Muscle layer of colon (tissue), 2 donors: ENCODE measurements around the gene SLC25A36.

Experiments used
- H3K27ac ChIP-seq: one replicate; pipeline ENCODE4 v1.7.0; 2013; ENCODE audit warnings: low read depth, mild to moderate bottlenecking, low read length, moderate library complexity
- H3K27me3 ChIP-seq, 2 donors: one replicate each; pipeline ENCODE4 v1.7.0; 2013; ENCODE audit warnings: low read length in 2 of 2, mild to moderate bottlenecking in 2 of 2; ENCODE audit not compliant: insufficient read depth in 2 of 2, control insufficient read depth in 1 of 2
- H3K36me3 ChIP-seq: one replicate; pipeline ENCODE4 v1.7.0; 2013; ENCODE audit warnings: mild to moderate bottlenecking, low read length; ENCODE audit not compliant: insufficient read depth
- H3K4me1 ChIP-seq: one replicate; pipeline ENCODE4 v1.7.0; 2013; ENCODE audit warnings: mild to moderate bottlenecking, low read length; ENCODE audit not compliant: insufficient read depth
- H3K4me3 ChIP-seq, 2 donors: one replicate each; pipeline ENCODE4 v1.7.0; 2013; ENCODE audit warnings: low read length in 2 of 2, low read depth in 1 of 2, mild to moderate bottlenecking in 1 of 2, moderate library complexity in 1 of 2
- H3K9ac ChIP-seq: one replicate; pipeline ENCODE4 v1.7.0; 2013; ENCODE audit warnings: low read length
- H3K9me3 ChIP-seq: one replicate; pipeline ENCODE4 v1.7.0; 2013; ENCODE audit warnings: mild to moderate bottlenecking, low read length
- donor health status: abdominal sarcoma.
- donor health status: Adenocarcinoma of cecum.

Gene SLC25A36

GRCh38 chr3:140913728-140914127, 27.9 kb upstream of the SLC25A36 start:
- Histone ChIP-seq H3K27ac (no peak overlapping the region), H3K9me3 (no peaks in the 10 kb centered on the region), H3K4me3 (no peak overlapping the region), H3K4me1 (no peaks in the 10 kb centered on the region), H3K27me3 (no peaks in the 10 kb centered on the region), H3K9ac (no peak overlapping the region), H3K36me3 (no peaks in the 10 kb centered on the region)

- no peak overlapping the region for H3K27ac ChIP-seq
- no peaks in the 10 kb centered on the region for H3K36me3 ChIP-seq
- no peaks in the 10 kb centered on the region for H3K27me3 ChIP-seq
- no peak overlapping the region for H3K4me3 ChIP-seq
- H3K9me3 ChIP-seq, result no peaks in the 10 kb centered on the region
- no peaks in the 10 kb centered on the region for H3K4me1 ChIP-seq
- no peak overlapping the region for H3K9ac ChIP-seq
Observed at GRCh38 chr3:140914384-140914945, 27.2 kb upstream of the SLC25A36 start.

GRCh38 chr3:140916603-140917002, 25.0 kb upstream of the SLC25A36 start:
- Histone ChIP-seq H3K9me3 (no peaks in the 10 kb centered on the region), H3K36me3 (no peaks in the 10 kb centered on the region), H3K4me1 (no peaks in the 10 kb centered on the region), H3K27ac (no peak overlapping the region), H3K9ac (no peak overlapping the region), H3K4me3 (no peak overlapping the region), H3K27me3 (no peaks in the 10 kb centered on the region)

GRCh38 chr3:140917772-140918171, 23.9 kb upstream of the SLC25A36 start:
- Histone ChIP-seq H3K4me1 (no peaks in the 10 kb centered on the region), H3K27ac (no peak overlapping the region), H3K9ac (no peak overlapping the region), H3K9me3 (no peaks in the 10 kb centered on the region), H3K27me3 (no peaks in the 10 kb centered on the region), H3K36me3 (no peaks in the 10 kb centered on the region), H3K4me3 (no peak overlapping the region)

- Histone ChIP-seq H3K4me3 (no peak overlapping the region), H3K9ac (no peak overlapping the region), H3K4me1 (no peaks in the 10 kb centered on the region), H3K9me3 (no peaks in the 10 kb centered on the region), H3K27me3 (no peaks in the 10 kb centered on the region), H3K36me3 (no peaks in the 10 kb centered on the region), H3K27ac (no peak overlapping the region)
Observed at GRCh38 chr3:140920029-140920428, 21.6 kb upstream of the SLC25A36 start.

- Histone ChIP-seq H3K9ac (no peak overlapping the region), H3K9me3 (no peaks in the 10 kb centered on the region), H3K4me3 (no peak overlapping the region), H3K36me3 (no peaks in the 10 kb centered on the region), H3K4me1 (no peaks in the 10 kb centered on the region), H3K27ac (no peak overlapping the region), H3K27me3 (no peaks in the 10 kb centered on the region)
Observed at GRCh38 chr3:140922634-140923033, 19.0 kb upstream of the SLC25A36 start.

GRCh38 chr3:140924097-140924873, 17.4 kb upstream of the SLC25A36 start:
- Histone ChIP-seq H3K4me1 (no peaks in the 10 kb centered on the region), H3K27me3 (no peaks in the 10 kb centered on the region), H3K4me3 (no peak overlapping the region), H3K9me3 (no peaks in the 10 kb centered on the region), H3K27ac (no peak overlapping the region), H3K36me3 (no peaks in the 10 kb centered on the region), H3K9ac (no peak overlapping the region)

- peaks cover 0 to 2% of the 10 kb centered on the region in 2 donors for H3K27me3 ChIP-seq
- no peaks in the 10 kb centered on the region for H3K9me3 ChIP-seq
- no peak overlapping the region for H3K9ac ChIP-seq
- no peaks in the 10 kb centered on the region for H3K4me1 ChIP-seq
- no peaks in the 10 kb centered on the region for H3K36me3 ChIP-seq
- no peak overlapping the region for H3K27ac ChIP-seq
- H3K4me3 ChIP-seq, result no peak overlapping the region
Observed at GRCh38 chr3:140927279-140928069, 14.2 kb upstream of the SLC25A36 start.

GRCh38 chr3:140929446-140929845, 12.2 kb upstream of the SLC25A36 start:
- Histone ChIP-seq H3K4me1 (no peaks in the 10 kb centered on the region), H3K36me3 (no peaks in the 10 kb centered on the region), H3K9me3 (no peaks in the 10 kb centered on the region), H3K9ac (no peak overlapping the region), H3K27ac (no peak overlapping the region), H3K4me3 (no peak overlapping the region), H3K27me3 (peaks cover 0 to 4% of the 10 kb centered on the region in 2 donors)

GRCh38 chr3:140931016-140931454, 10.6 kb upstream of the SLC25A36 start:
- no peaks in the 10 kb centered on the region for H3K9me3 ChIP-seq
- H3K27ac ChIP-seq, result no peak overlapping the region
- H3K4me1 ChIP-seq, result no peaks in the 10 kb centered on the region
- H3K9ac ChIP-seq, result no peak overlapping the region
- H3K4me3 ChIP-seq, result no peak overlapping the region
- H3K27me3 ChIP-seq, result peaks cover 0 to 4% of the 10 kb centered on the region in 2 donors
- no peaks in the 10 kb centered on the region for H3K36me3 ChIP-seq

GRCh38 chr3:140931801-140932200, 9.8 kb upstream of the SLC25A36 start:
- Histone ChIP-seq H3K27me3 (peaks cover 0 to 4% of the 10 kb centered on the region in 2 donors), H3K9ac (no peak overlapping the region), H3K36me3 (no peaks in the 10 kb centered on the region), H3K4me3 (no peak overlapping the region), H3K9me3 (no peaks in the 10 kb centered on the region), H3K4me1 (no peaks in the 10 kb centered on the region), H3K27ac (no peak overlapping the region)
